ENCODE results near the gene RGL1. TPM values are rescaled to one million over a fixed set of nuclear protein-coding genes. Genes with fewer than 3 reads are reported as not detected.

RGL1 gene
- total RNA-seq, 3 donors from 2014 or later (not counting 1 experiment from before 2014, with no cell fraction given), result 0.16 to 0.52 (median 0.40) TPM

GRCh38 chr1:183787704-183788103 lies 17.2 kb upstream of the RGL1 start:
- ATAC-seq (no peak), DNase-seq (no peak)
- no peaks in the 10 kb centered on the region for H3K4me1 Mint-ChIP-seq
- H3K4me1 ChIP-seq (ENCODE audit: control insufficient read depth, insufficient read depth, low read length), result no peaks in the 10 kb centered on the region
- H3K4me3 ChIP-seq (ENCODE audit: low read length), result no peak overlapping the region
- peaks cover 2% of the 10 kb centered on the region for H3K27me3 ChIP-seq (ENCODE audit: control insufficient read depth, insufficient read depth, low read length)
- H3K9me3 ChIP-seq (ENCODE audit: control insufficient read depth, insufficient read depth, low read length), result no peaks in the 10 kb centered on the region
- peaks cover 12 to 21% of the 10 kb centered on the region in 2 donors for H3K27me3 Mint-ChIP-seq (ENCODE audit: low read depth in 2 of 2)
- H3K27ac ChIP-seq (ENCODE audit: low read length), result no peak overlapping the region
- H3K4me3 Mint-ChIP-seq, result no peak overlapping the region
- TF ChIP-seq CTCF (IDR thresholded peaks at IDR 0.05), result no peak
- H3K27ac Mint-ChIP-seq, result no peak overlapping the region
- H3K36me3 Mint-ChIP-seq, result no peaks in the 10 kb centered on the region
- WGBS (ENCODE audit: insufficient coverage), result 46% methylated on average over 2 of the region's 2 CpGs
- no peaks in the 10 kb centered on the region for H3K36me3 ChIP-seq (ENCODE audit: control insufficient read depth, insufficient read depth, low read length)
- H3K9me3 Mint-ChIP-seq, result no peaks in the 10 kb centered on the region
- intact Hi-C loops (cut with micrococcal nuclease), result no loop called here

- Mint-ChIP-seq H3K4me3 (no peak overlapping the region), H3K27me3 (ENCODE audit: low read depth in 2 of 2) (peaks cover 14 to 18% of the 10 kb centered on the region in 2 donors), H3K27ac (no peak overlapping the region), H3K9me3 (no peaks in the 10 kb centered on the region), H3K4me1 (no peaks in the 10 kb centered on the region), H3K36me3 (no peaks in the 10 kb centered on the region)
- H3K4me3 ChIP-seq (ENCODE audit: low read length), result no peak overlapping the region
- H3K27ac ChIP-seq (ENCODE audit: low read length), result no peak overlapping the region
- H3K36me3 ChIP-seq (ENCODE audit: control insufficient read depth, insufficient read depth, low read length), result no peaks in the 10 kb centered on the region
- intact Hi-C loops (cut with micrococcal nuclease), result no loop called here
- no peaks in the 10 kb centered on the region for H3K9me3 ChIP-seq (ENCODE audit: control insufficient read depth, insufficient read depth, low read length)
- TF ChIP-seq CTCF (IDR thresholded peaks at IDR 0.05), result no peak
- H3K27me3 ChIP-seq (ENCODE audit: control insufficient read depth, insufficient read depth, low read length), result peaks cover 2% of the 10 kb centered on the region
- no peaks in the 10 kb centered on the region for H3K4me1 ChIP-seq (ENCODE audit: control insufficient read depth, insufficient read depth, low read length)
- ATAC-seq (no peak), DNase-seq (no peak)
Measured at GRCh38 chr1:183791319-183791718, 13.6 kb upstream of the RGL1 start.

- H3K4me3 ChIP-seq (ENCODE audit: low read length), result no peak overlapping the region
- H3K9me3 ChIP-seq (ENCODE audit: control insufficient read depth, insufficient read depth, low read length), result no peaks in the 10 kb centered on the region
- ATAC-seq, result no peak
- no peaks in the 10 kb centered on the region for H3K4me1 Mint-ChIP-seq
- H3K4me1 ChIP-seq (ENCODE audit: control insufficient read depth, insufficient read depth, low read length), result no peaks in the 10 kb centered on the region
- no peak overlapping the region for H3K27ac Mint-ChIP-seq
- no CpG with 5 or more reads among the region's 2 CpGs for WGBS (ENCODE audit: insufficient coverage)
- H3K36me3 ChIP-seq (ENCODE audit: control insufficient read depth, insufficient read depth, low read length), result no peaks in the 10 kb centered on the region
- H3K4me3 Mint-ChIP-seq, result no peak overlapping the region
- H3K27ac ChIP-seq (ENCODE audit: low read length), result no peak overlapping the region
- no peak for TF ChIP-seq CTCF (IDR thresholded peaks at IDR 0.05)
- intact Hi-C loops (cut with micrococcal nuclease), result no loop called here
- H3K36me3 Mint-ChIP-seq, result no peaks in the 10 kb centered on the region
- peaks cover 2% of the 10 kb centered on the region for H3K27me3 ChIP-seq (ENCODE audit: control insufficient read depth, insufficient read depth, low read length)
- peaks cover 14 to 18% of the 10 kb centered on the region in 2 donors for H3K27me3 Mint-ChIP-seq (ENCODE audit: low read depth in 2 of 2)
- no peaks in the 10 kb centered on the region for H3K9me3 Mint-ChIP-seq
- no peak for DNase-seq
Measured at GRCh38 chr1:183792300-183792699, 12.6 kb upstream of the RGL1 start.

GRCh38 chr1:183794088-183794487 lies 10.8 kb upstream of the RGL1 start:
- Histone ChIP-seq H3K4me1 (ENCODE audit: control insufficient read depth, insufficient read depth, low read length) (no peaks in the 10 kb centered on the region), H3K27me3 (ENCODE audit: control insufficient read depth, insufficient read depth, low read length) (peaks cover 2% of the 10 kb centered on the region), H3K9me3 (ENCODE audit: control insufficient read depth, insufficient read depth, low read length) (no peaks in the 10 kb centered on the region), H3K4me3 (ENCODE audit: low read length) (no peak overlapping the region), H3K36me3 (ENCODE audit: control insufficient read depth, insufficient read depth, low read length) (no peaks in the 10 kb centered on the region), H3K27ac (ENCODE audit: low read length) (no peak overlapping the region)
- TF ChIP-seq CTCF (IDR thresholded peaks at IDR 0.05), result no peak
- WGBS (ENCODE audit: insufficient coverage), result no CpG with 5 or more reads among the region's 1 CpG
- Mint-ChIP-seq H3K4me3 (no peak overlapping the region), H3K9me3 (no peaks in the 10 kb centered on the region), H3K27ac (no peak overlapping the region), H3K4me1 (no peaks in the 10 kb centered on the region), H3K27me3 (ENCODE audit: low read depth in 2 of 2) (peaks cover 11 to 18% of the 10 kb centered on the region in 2 donors), H3K36me3 (no peaks in the 10 kb centered on the region)
- intact Hi-C loops (cut with micrococcal nuclease), result no loop called here
- DNase-seq (no peak), ATAC-seq (no peak)

Data from natural killer cell (primary cell).